H1 (cell line): ENCODE measurements around the gene FCF1. TPM values are rescaled to one million over a fixed set of nuclear protein-coding genes. Genes with fewer than 3 reads are reported as not detected.

Experiments used
- CTCF ChIA-PET: fragments of 300-600 bp; sonication (Branson Sonifier 250); formaldehyde crosslinking; loops from one replicate; lab custom pipeline; 2021; ENCODE audit not compliant: partially characterized antibody; lab: Charles Lee
- POLR2A ChIA-PET: fragments of 300-600 bp; sonication (Branson Sonifier 250); formaldehyde crosslinking; loops from one replicate; lab custom pipeline; 2021; ENCODE audit warnings: inconsistent platforms; ENCODE audit not compliant: partially characterized antibody; lab: Charles Lee
- DNase-seq, 2 experiments: peaks; one replicate each; pipeline versions ENCODE4 v3.0.0 to v3.0.0-alpha.2; 2010 to 2022; ENCODE audit warnings: low spot score in 2 of 2, low read depth in 1 of 2, mixed read lengths in 1 of 2
- FAIRE-seq: peaks from 2 replicates; lab custom pipeline; 2011; peaks lifted over from hg19 to GRCh38; lab: Jason Lieb, UNC
- H2AFZ ChIP-seq: 2 replicates; pipeline ENCODE4 v1.8.1; 2012; ENCODE audit warnings: low read length, inconsistent platforms
- H2AK5ac ChIP-seq: 2 replicates; pipeline ENCODE4 v1.6.1; 2013; ENCODE audit warnings: low read depth, low read length
- H2BK120ac ChIP-seq: replicated peaks from 2 replicates; pipeline ENCODE3; 2013; ENCODE audit warnings: low read depth, low read length, inconsistent platforms
- H2BK12ac ChIP-seq: 2 replicates; pipeline ENCODE4 v1.6.1; 2013; ENCODE audit warnings: low read depth, low read length
- H2BK15ac ChIP-seq: 2 replicates; pipeline ENCODE4 v1.6.1; 2013; ENCODE audit warnings: low read length
- H2BK20ac ChIP-seq: 2 replicates; pipeline ENCODE4 v1.6.1; 2013; ENCODE audit warnings: low read length
- H2BK5ac ChIP-seq: 2 replicates; pipeline ENCODE4 v1.6.1; 2013; ENCODE audit warnings: low read depth, low read length
- H3K14ac ChIP-seq: 2 replicates; pipeline ENCODE4 v1.6.1; 2013; ENCODE audit warnings: inconsistent platforms; ENCODE audit not compliant: insufficient read length
- H3K18ac ChIP-seq: 2 replicates; pipeline ENCODE4 v1.6.1; 2013; ENCODE audit warnings: low read length; ENCODE audit errors: extremely low read depth
- H3K23ac ChIP-seq: 2 replicates; pipeline ENCODE4 v1.6.1; 2013; ENCODE audit warnings: inconsistent platforms; ENCODE audit not compliant: insufficient read length
- H3K23me2 ChIP-seq: 2 replicates; pipeline ENCODE4 v1.6.1; 2013; ENCODE audit warnings: low read depth, low read length
- H3K27ac ChIP-seq: 2 replicates; pipeline ENCODE4 v1.6.1; 2011; ENCODE audit warnings: low read depth, low read length, inconsistent platforms
- H3K27me3 ChIP-seq, 4 experiments: replicated peaks in 1 of 4; 1 replicate in 1 of 4; 2 replicates in 3 of 4; pipeline versions ENCODE4 v1.6.1 to v1.8.1; 2011 to 2013; ENCODE audit warnings: low read length in 3 of 4, mild to moderate bottlenecking in 3 of 4, inconsistent platforms in 2 of 4, mixed read lengths in 2 of 4, moderate library complexity in 1 of 4; ENCODE audit not compliant: control insufficient read depth in 3 of 4, insufficient read depth in 3 of 4; ENCODE audit errors: extremely low read depth in 1 of 4
- H3K36me3 ChIP-seq, 4 experiments: 2 replicates each; pipeline versions ENCODE4 v1.6.1 to v1.8.1; 2011 to 2013; ENCODE audit warnings: mild to moderate bottlenecking in 4 of 4, low read length in 3 of 4, moderate library complexity in 2 of 4, control low read depth in 1 of 4, inconsistent platforms in 1 of 4; ENCODE audit not compliant: insufficient read depth in 4 of 4, control insufficient read depth in 2 of 4
- H3K4ac ChIP-seq: replicated peaks from 2 replicates; pipeline ENCODE3; 2013; ENCODE audit warnings: low read length, low read depth, mixed read lengths, inconsistent platforms; ENCODE audit not compliant: insufficient read length
- H3K4me1 ChIP-seq, 4 experiments: replicated peaks in 1 of 4; 1 replicate in 1 of 4; 2 replicates in 3 of 4; pipeline versions ENCODE4 v1.6.1 to v1.8.1; 2011 to 2013; ENCODE audit warnings: low read length in 3 of 4, inconsistent platforms in 2 of 4, mixed read lengths in 1 of 4; ENCODE audit not compliant: insufficient read depth in 4 of 4, control insufficient read depth in 3 of 4
- H3K4me2 ChIP-seq, 2 experiments: 2 replicates each; pipeline versions ENCODE4 v1.6.1 to v1.8.1; 2011 to 2013; ENCODE audit warnings: low read depth in 2 of 2, low read length in 2 of 2, control low read depth in 1 of 2, inconsistent platforms in 1 of 2, mild to moderate bottlenecking in 1 of 2; ENCODE audit not compliant: insufficient read depth in 1 of 2
- H3K4me3 ChIP-seq, 4 experiments: fragments of 200-600, 300-600 bp in 1 of 4; sonication (generic), shearing (Covaris generic), sonication (Bioruptor Twin) in 1 of 4; 2 replicates each; pipeline versions ENCODE4 v1.5.1 to v1.8.1; 2011 to 2016; ENCODE audit warnings: low read length in 4 of 4, low read depth in 3 of 4, control low read depth in 2 of 4, inconsistent platforms in 2 of 4, mild to moderate bottlenecking in 2 of 4, mixed read lengths in 1 of 4, moderate library complexity in 1 of 4; ENCODE audit not compliant: insufficient read depth in 2 of 4; ENCODE audit errors: extremely low read depth in 1 of 4
- H3K56ac ChIP-seq: replicated peaks from 2 replicates; pipeline ENCODE3; 2013; ENCODE audit warnings: low read depth, mild to moderate bottlenecking, mixed read lengths, low read length, inconsistent platforms; ENCODE audit not compliant: insufficient read length
- H3K79me1 ChIP-seq: 2 replicates; pipeline ENCODE4 v1.6.1; 2013; ENCODE audit warnings: low read depth, low read length, control low read depth
- H3K79me2 ChIP-seq, 2 experiments: 2 replicates each; pipeline versions ENCODE4 v1.6.1 to v1.8.1; 2012 to 2013; ENCODE audit warnings: low read length in 2 of 2, mild to moderate bottlenecking in 2 of 2, inconsistent platforms in 1 of 2; ENCODE audit not compliant: insufficient read depth in 2 of 2, control insufficient read depth in 1 of 2
- H3K9ac ChIP-seq, 4 experiments: replicated peaks in 1 of 4; 1 replicate in 1 of 4; 2 replicates in 3 of 4; pipeline versions ENCODE4 v1.6.1 to v1.8.1; 2011 to 2013; ENCODE audit warnings: low read depth in 3 of 4, low read length in 3 of 4, control low read depth in 2 of 4, mild to moderate bottlenecking in 2 of 4, moderate library complexity in 2 of 4, inconsistent platforms in 1 of 4; ENCODE audit errors: extremely low read depth in 1 of 4
- H3K9me3 ChIP-seq, 2 experiments: 2 replicates each; pipeline versions ENCODE4 v1.6.1 to v1.8.1; 2012 to 2013; ENCODE audit warnings: mild to moderate bottlenecking in 2 of 2, moderate library complexity in 2 of 2, control low read depth in 1 of 2, inconsistent platforms in 1 of 2, low read depth in 1 of 2, low read length in 1 of 2, mixed read lengths in 1 of 2; ENCODE audit not compliant: insufficient read depth in 2 of 2
- H4K20me1 ChIP-seq, 2 experiments: replicated peaks in 1 of 2; 2 replicates each; pipeline versions ENCODE3 to v1.8.1; 2011 to 2013; ENCODE audit warnings: inconsistent platforms in 2 of 2, low read length in 2 of 2, mild to moderate bottlenecking in 1 of 2; ENCODE audit not compliant: insufficient read depth in 2 of 2, control insufficient read depth in 1 of 2
- H4K5ac ChIP-seq: 2 replicates; pipeline ENCODE4 v1.6.1; 2013; ENCODE audit warnings: low read length, low read depth, mixed read lengths, inconsistent platforms; ENCODE audit not compliant: insufficient read length
- H4K8ac ChIP-seq: 2 replicates; pipeline ENCODE4 v1.8.0; 2013; ENCODE audit warnings: mild to moderate bottlenecking, moderate library complexity, low read length, inconsistent platforms; ENCODE audit not compliant: insufficient read depth; ENCODE audit errors: extremely low read depth
- H4K91ac ChIP-seq: replicated peaks from 2 replicates; pipeline ENCODE3; 2013; ENCODE audit warnings: low read length, mixed read lengths, inconsistent platforms; ENCODE audit not compliant: insufficient read length
- CHD7 ChIP-seq: fragments of 300-600 bp; sonication (generic); IDR thresholded peaks from 2 replicates; pipeline ENCODE4 v1.7.1; 2012; ENCODE audit warnings: low read length, moderate library complexity, mild to moderate bottlenecking, inconsistent platforms; ENCODE audit not compliant: insufficient replicate concordance
- WGBS, 2 experiments: shearing (Covaris generic) in 1 of 2; methylation state at CpG; one replicate each; pipeline versions ENCODE4 v1.1.6 to v1.1.7; 2013 to 2015; ENCODE audit warnings: low lambda C conversion rate in 2 of 2, mixed read lengths in 2 of 2, inconsistent platforms in 1 of 2, low coverage in 1 of 2, missing lambda C conversion rate in 1 of 2; ENCODE audit not compliant: insufficient replicate concordance in 2 of 2, insufficient coverage in 1 of 2, insufficient read length in 1 of 2; ENCODE audit errors: extremely low coverage in 1 of 2, missing lambda C conversion rate in 1 of 2; 5-methylcytosine and 5-hydroxymethylcytosine counted together
- polyA plus RNA-seq, 7 experiments: library from polyadenylated mRNA; depleted of rRNA in 3 of 7; stranded (reverse) in 5 of 7; unstranded in 2 of 7; fragments of >200 nt in 5 of 7; fragments of 200-250 nt in 2 of 7; gene quantifications; 1 replicate in 5 of 7; 2 replicates in 1 of 7; 4 replicates in 1 of 7; pipeline versions ENCODE4 v1.2.1 to v1.2.3, GENCODE V29; 2011 to 2013; ENCODE audit warnings: missing spikeins in 2 of 7, mixed read lengths in 2 of 7
- total RNA-seq: library from RNA; stranded (reverse); fragmentation: NEBNext Ultra II Directional; extraction: Animal tissue kit (Norgen Biotek cat#: 25700); gene quantifications from 2 replicates; pipeline ENCODE4 v1.2.1, GENCODE V29; 2021

FCF1 gene
- total and polyA plus RNA-seq, 2 of the 8 experiments (the other 6 are each of a cell fraction or from before 2014, with no cell fraction given) = 48.1 to 84.3 TPM

DNA sequence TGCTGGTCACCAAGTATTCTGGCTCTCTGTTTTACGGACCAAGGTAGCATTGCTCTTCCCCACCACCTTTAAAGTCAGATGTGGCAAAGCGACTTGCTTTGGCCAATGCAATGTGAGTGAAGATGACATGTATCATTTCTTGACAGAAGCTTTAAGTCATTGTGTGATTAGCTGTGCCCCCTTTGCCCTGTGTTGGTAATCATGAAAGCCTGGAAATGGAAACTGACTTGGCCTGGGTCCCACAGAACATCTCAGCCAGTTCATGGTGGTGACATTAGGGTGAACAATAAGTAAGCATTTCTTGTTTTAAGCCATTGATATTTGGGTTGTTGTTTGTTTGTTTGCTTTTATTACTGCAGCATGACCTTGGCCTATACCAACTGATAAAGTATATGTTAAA is 34.3 kb downstream of the FCF1 start:
- H3K4ac ChIP-seq = no peak overlapping the region
- H3K56ac ChIP-seq = no peak overlapping the region
- no peak overlapping the region for H2BK120ac ChIP-seq
- POLR2A ChIA-PET = no interaction called here
- CTCF ChIA-PET = no interaction called here
- H3K9ac ChIP-seq = no peak overlapping the region
- DNase-seq (no peak), FAIRE-seq (no peak)
- no peak overlapping the region for H4K91ac ChIP-seq
- no peaks in the 10 kb centered on the region for H4K20me1 ChIP-seq
- H3K4me1 ChIP-seq = no peaks in the 10 kb centered on the region
- H3K14ac ChIP-seq = no peak overlapping the region
- H4K8ac ChIP-seq = no peak overlapping the region
- H3K18ac ChIP-seq = no peak overlapping the region
- H2BK15ac ChIP-seq = no peak overlapping the region
- H3K9me3 ChIP-seq = no peaks in the 10 kb centered on the region
- H3K23ac ChIP-seq = no peak overlapping the region
- H2BK5ac ChIP-seq = no peak overlapping the region
- H3K4me2 ChIP-seq = no peak overlapping the region
- H3K79me2 ChIP-seq = no peaks in the 10 kb centered on the region
- H3K79me1 ChIP-seq = no peaks in the 10 kb centered on the region
- H3K27ac ChIP-seq = no peak overlapping the region
- H3K4me3 ChIP-seq = no peak overlapping the region
- no peak overlapping the region for H2BK20ac ChIP-seq
- H2AK5ac ChIP-seq = no peak overlapping the region
- no peaks in the 10 kb centered on the region for H3K36me3 ChIP-seq
- H3K23me2 ChIP-seq = no peaks in the 10 kb centered on the region
- no peak overlapping the region for H2BK12ac ChIP-seq
- H3K27me3 ChIP-seq = no peaks in the 10 kb centered on the region
- no peak overlapping the region for H2AFZ ChIP-seq
- 81% methylated on average over 2 of the region's 2 CpGs; no CpG with 5 or more reads in 1 of the 2 experiments for WGBS, 2 experiments
- no peak overlapping the region for H4K5ac ChIP-seq
- no peak for TF ChIP-seq CHD7
